K562 (cell line): ENCODE results near the gene MYADM.

Experiments
- CBX8 ChIP-seq: fragments of 200-600 bp; sonication (generic); IDR thresholded peaks from 2 replicates; pipeline ENCODE4 v1.6.1; 2012; ENCODE audit warnings: borderline replicate concordance, mixed run types, low read depth, mild to moderate bottlenecking, moderate library complexity, mixed read lengths, low read length, control low read depth, inconsistent platforms; ENCODE audit not compliant: poor library complexity, severe bottlenecking; ENCODE audit errors: extremely low read depth
- RAD21 ChIP-seq, 2 experiments: fragments of 250-450 bp in 1 of 2; fragments of 450-650 bp in 1 of 2; sonication (Bioruptor Pico) in 1 of 2; formaldehyde crosslinking in 1 of 2; IDR thresholded peaks in 1 of 2; conservative IDR thresholded peaks in 1 of 2; 2 replicates each; pipeline versions ENCODE4 v1.4.0 to v1.8.0; 2020 to 2022; ENCODE audit warnings: mild to moderate bottlenecking in 2 of 2, moderate library complexity in 1 of 2
- SIRT6 ChIP-seq: IDR thresholded peaks from one replicate; pipeline ENCODE4 v1.6.1; 2012; ENCODE audit warnings: low read depth, mild to moderate bottlenecking, control low read depth, inconsistent platforms, low read length, moderate library complexity
- TAF1 ChIP-seq: IDR thresholded peaks from 2 replicates; pipeline ENCODE4 v1.6.1; 2011; ENCODE audit warnings: mild to moderate bottlenecking, low read length, moderate library complexity; ENCODE audit not compliant: insufficient read depth, control insufficient read depth, severe bottlenecking; ENCODE audit errors: extremely low read depth

DNA sequence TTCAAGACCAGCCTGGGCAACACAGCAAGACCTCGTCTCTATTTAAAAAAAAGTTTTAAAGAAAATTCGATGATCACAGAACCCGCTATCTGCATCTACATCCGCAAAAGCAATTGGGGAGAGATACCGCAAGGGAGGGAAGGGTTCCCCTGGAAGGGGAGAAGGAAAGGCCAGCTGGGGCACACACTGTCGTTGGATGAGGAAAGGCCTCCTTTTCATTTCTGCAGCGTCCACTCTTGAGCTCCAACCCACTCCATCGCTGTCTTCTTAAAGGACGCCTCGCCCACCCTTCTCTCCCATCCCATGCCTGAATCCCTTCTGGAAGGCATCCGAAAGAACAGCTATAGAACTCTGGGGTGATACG lies 11.1 kb downstream of the MYADM start:
- no peak for TF ChIP-seq SIRT6
- no peak for TF ChIP-seq TAF1
- TF ChIP-seq CBX8: no peak
- TF ChIP-seq RAD21 (CRISPR knock-in tag; conservative IDR thresholded peaks at IDR 0.05 in 1 of 2, IDR thresholded peaks at IDR 0.05 in 1 of 2): no peak
